ENCODE measurements around the gene MACROH2A1.

Gene MACROH2A1

DNA sequence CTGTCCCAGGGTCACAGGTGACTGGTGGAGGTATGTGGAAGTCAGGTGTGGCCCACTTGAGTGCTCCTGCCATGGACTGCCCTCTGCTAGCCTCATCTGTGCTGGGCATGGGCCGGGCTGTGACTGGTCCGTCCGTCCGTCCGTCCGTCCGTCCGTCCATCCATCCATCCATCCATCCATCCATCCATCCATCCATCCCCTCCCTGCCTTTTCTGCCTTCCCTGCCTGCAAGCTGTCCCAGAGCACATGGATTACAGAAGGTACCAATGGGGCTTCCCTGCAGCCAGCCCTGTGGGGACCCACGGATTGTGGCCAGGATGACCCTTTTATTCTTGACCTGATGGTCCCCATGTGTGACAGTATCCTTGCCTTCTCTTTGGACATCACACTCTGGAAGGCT, 92.5 kb downstream of the MACROH2A1 start (continued):
- TF ChIP-seq, protein P1, sequence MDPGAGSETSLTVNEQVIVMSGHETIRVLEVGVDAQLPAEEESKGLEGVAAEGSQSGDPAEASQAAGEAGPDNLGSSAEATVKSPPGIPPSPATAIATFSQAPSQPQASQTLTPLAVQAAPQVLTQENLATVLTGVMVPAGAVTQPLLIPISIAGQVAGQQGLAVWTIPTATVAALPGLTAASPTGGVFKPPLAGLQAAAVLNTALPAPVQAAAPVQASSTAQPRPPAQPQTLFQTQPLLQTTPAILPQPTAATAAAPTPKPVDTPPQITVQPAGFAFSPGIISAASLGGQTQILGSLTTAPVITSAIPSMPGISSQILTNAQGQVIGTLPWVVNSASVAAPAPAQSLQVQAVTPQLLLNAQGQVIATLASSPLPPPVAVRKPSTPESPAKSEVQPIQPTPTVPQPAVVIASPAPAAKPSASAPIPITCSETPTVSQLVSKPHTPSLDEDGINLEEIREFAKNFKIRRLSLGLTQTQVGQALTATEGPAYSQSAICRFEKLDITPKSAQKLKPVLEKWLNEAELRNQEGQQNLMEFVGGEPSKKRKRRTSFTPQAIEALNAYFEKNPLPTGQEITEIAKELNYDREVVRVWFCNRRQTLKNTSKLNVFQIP (CRISPR knock-in tag; IDR thresholded peaks at IDR 0.05; ENCODE audit: borderline replicate concordance, low read depth) = no peak
- TF ChIP-seq TOX (CRISPR knock-in tag; IDR thresholded peaks at IDR 0.05; ENCODE audit: borderline replicate concordance) (no peak), CSDC2 (CRISPR knock-in tag; IDR thresholded peaks at IDR 0.05) (no peak), ESRRG (CRISPR knock-in tag; IDR thresholded peaks at IDR 0.05) (no peak), PPARA (CRISPR knock-in tag; IDR thresholded peaks at IDR 0.05; ENCODE audit: borderline replicate concordance) (no peak), ZFP30 (CRISPR knock-in tag; IDR thresholded peaks at IDR 0.05) (no peak), ISL1 (CRISPR knock-in tag; IDR thresholded peaks at IDR 0.05) (no peak), OSR1 (CRISPR knock-in tag; IDR thresholded peaks at IDR 0.05) (no peak), ARNTL (CRISPR knock-in tag; IDR thresholded peaks at IDR 0.05; ENCODE audit: borderline replicate concordance, low read depth) (no peak)
- TF ChIP-seq, protein P2, sequence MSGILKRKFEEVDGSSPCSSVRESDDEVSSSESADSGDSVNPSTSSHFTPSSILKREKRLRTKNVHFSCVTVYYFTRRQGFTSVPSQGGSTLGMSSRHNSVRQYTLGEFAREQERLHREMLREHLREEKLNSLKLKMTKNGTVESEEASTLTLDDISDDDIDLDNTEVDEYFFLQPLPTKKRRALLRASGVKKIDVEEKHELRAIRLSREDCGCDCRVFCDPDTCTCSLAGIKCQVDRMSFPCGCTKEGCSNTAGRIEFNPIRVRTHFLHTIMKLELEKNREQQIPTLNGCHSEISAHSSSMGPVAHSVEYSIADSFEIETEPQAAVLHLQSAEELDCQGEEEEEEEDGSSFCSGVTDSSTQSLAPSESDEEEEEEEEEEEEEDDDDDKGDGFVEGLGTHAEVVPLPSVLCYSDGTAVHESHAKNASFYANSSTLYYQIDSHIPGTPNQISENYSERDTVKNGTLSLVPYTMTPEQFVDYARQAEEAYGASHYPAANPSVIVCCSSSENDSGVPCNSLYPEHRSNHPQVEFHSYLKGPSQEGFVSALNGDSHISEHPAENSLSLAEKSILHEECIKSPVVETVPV (CRISPR knock-in tag; IDR thresholded peaks at IDR 0.05) = no peak

DNA sequence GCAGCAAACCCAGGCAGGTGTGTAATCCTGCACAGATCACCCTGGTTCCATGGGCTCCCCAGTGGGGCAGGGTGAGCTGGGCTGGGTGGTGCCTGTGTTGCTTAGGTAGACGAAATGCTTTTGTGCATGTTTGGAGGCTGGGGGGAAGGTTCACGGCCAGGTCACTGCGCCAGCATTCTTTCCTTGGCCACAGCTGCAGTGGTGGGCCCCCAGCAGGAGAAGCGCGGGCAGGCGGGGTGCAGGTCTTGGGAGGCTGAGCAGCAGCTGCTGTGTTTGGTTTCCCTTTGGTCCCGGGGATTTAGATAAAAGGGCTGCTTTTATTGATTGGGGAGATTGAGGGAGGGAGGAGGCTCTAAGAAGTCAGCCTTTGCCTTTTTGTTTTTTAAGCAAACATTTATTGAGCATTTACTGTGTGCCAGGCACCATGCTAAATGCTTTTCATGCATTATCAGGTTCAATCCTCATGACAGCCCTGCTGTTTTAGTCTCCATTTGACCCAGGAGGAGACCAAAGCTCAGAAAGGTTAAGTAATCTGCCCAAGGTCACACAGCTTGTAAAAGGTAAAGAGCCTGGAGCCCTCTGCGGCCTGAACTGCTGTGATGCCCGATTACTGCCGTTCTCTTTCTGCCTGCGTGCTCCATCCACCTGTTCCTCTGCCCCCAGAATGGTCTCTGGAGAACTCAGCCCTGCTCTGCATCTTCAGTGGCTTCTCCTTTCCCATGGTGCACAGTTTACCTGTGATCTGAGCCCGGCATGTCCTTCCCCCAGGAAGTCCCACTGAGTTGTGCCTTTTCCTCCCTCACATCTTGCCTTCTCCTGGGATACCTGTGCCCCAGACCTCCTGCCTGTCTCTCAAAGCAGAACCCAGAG, 94.4 kb downstream of the MACROH2A1 start:
- no peak for ATAC-seq
- no peak for TF ChIP-seq PPARA (CRISPR knock-in tag; IDR thresholded peaks at IDR 0.05; ENCODE audit: borderline replicate concordance)

DNA sequence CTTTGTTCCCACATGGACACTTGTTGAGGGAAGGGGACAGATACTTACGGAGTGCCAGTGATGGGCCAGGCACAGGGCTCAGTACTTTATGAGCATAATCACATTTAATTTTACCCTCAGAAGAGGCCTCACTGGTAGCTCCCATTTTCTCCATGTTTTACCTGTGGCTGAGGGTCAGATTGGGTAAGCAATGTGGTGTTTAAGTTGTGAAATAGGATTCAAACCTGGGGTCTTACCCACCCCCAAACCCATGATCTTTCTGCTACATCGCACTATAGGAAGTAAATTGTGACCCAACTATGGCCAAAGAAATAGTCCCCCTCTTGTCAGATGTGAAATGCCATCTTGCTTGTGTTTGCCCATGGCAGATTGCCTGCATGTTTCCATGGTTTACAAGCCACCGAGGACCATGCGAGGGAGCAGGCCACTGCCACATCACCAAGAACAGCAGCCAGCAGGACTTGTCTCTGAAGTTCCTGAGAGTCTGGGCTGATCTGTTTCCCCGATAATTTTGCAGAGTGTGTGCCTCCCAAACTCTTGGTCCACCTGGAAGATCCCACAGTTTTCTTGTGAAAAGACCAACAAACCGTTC, 95.4 kb downstream of the MACROH2A1 start:
- TF ChIP-seq ZFP30 (CRISPR knock-in tag; IDR thresholded peaks at IDR 0.05) (no peak), ESRRG (CRISPR knock-in tag; IDR thresholded peaks at IDR 0.05) (no peak), ISL1 (CRISPR knock-in tag; IDR thresholded peaks at IDR 0.05) (no peak), SNAI2 (CRISPR knock-in tag; IDR thresholded peaks at IDR 0.05) (no peak), GLIS3 (CRISPR knock-in tag; IDR thresholded peaks at IDR 0.05) (no peak), ZFP3 (CRISPR knock-in tag; IDR thresholded peaks at IDR 0.05) (no peak), RARB (CRISPR knock-in tag; IDR thresholded peaks at IDR 0.05) (no peak), ZNF565 (CRISPR knock-in tag; conservative IDR thresholded peaks at IDR 0.05; ENCODE audit: low read depth) (no peak), OSR1 (CRISPR knock-in tag; IDR thresholded peaks at IDR 0.05) (no peak), BACH2 (CRISPR knock-in tag; IDR thresholded peaks at IDR 0.05; ENCODE audit: borderline replicate concordance) (no peak), CSDC2 (CRISPR knock-in tag; IDR thresholded peaks at IDR 0.05) (no peak), ZC3H10 (CRISPR knock-in tag; IDR thresholded peaks at IDR 0.05) (no peak), TCF4 (CRISPR knock-in tag; IDR thresholded peaks at IDR 0.05; ENCODE audit: borderline replicate concordance) (no peak), TOX (CRISPR knock-in tag; IDR thresholded peaks at IDR 0.05; ENCODE audit: borderline replicate concordance) (no peak)
- TF ChIP-seq, protein P2 (CRISPR knock-in tag; IDR thresholded peaks at IDR 0.05) = no peak
- TF ChIP-seq, protein P3, sequence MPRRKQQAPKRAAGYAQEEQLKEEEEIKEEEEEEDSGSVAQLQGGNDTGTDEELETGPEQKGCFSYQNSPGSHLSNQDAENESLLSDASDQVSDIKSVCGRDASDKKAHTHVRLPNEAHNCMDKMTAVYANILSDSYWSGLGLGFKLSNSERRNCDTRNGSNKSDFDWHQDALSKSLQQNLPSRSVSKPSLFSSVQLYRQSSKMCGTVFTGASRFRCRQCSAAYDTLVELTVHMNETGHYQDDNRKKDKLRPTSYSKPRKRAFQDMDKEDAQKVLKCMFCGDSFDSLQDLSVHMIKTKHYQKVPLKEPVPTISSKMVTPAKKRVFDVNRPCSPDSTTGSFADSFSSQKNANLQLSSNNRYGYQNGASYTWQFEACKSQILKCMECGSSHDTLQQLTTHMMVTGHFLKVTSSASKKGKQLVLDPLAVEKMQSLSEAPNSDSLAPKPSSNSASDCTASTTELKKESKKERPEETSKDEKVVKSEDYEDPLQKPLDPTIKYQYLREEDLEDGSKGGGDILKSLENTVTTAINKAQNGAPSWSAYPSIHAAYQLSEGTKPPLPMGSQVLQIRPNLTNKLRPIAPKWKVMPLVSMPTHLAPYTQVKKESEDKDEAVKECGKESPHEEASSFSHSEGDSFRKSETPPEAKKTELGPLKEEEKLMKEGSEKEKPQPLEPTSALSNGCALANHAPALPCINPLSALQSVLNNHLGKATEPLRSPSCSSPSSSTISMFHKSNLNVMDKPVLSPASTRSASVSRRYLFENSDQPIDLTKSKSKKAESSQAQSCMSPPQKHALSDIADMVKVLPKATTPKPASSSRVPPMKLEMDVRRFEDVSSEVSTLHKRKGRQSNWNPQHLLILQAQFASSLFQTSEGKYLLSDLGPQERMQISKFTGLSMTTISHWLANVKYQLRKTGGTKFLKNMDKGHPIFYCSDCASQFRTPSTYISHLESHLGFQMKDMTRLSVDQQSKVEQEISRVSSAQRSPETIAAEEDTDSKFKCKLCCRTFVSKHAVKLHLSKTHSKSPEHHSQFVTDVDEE (CRISPR knock-in tag; IDR thresholded peaks at IDR 0.05) = no peak
- no peak for ATAC-seq

Measured in SK-N-SH treated with all-trans-retinoic acid at 6 μM for 48 hours (cell line).